HG03432 (cell line): ENCODE measurements around the gene KRT76.

Experiments used
- ATAC-seq: cut with Tn5 transposase; IDR thresholded peaks from one replicate; pipeline ENCODE4 v1.9.1; 2021; ENCODE audit warnings: mild to moderate bottlenecking, moderate library complexity; ENCODE audit not compliant: unreplicated experiment

Gene KRT76

DNA sequence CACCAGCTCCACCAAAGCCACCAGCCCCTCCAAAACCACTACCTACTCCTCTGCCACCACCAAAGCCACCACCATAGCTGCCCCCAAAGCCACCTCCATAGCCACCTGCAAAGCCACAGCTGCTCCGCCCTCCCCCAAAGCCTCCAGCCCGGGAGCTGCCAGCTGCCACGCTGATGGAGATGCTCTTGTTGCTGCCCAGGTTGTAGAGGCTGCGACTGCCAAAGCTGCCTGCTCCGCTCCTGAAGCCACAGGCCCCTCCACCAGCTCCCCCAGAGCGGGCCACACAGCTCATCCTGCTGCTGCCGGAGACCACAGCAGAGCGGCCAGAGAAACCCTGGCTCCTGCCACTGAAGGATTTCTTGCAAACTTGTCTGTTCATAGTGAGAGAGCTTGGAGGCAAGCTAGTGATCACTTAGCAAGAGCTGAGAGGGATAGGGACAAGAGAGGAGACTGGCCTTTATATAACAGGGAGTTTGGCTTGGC is at the start of gene KRT76:
Gene KRT76, minus strand, starts transcription at position 433 of the 483 bp plus-strand sequence. Its CDS starts 54 bp downstream, at position 379.
- no peak for ATAC-seq

GRCh38 chr12:52825961-52826360 is 48.8 kb upstream of the KRT76 start:
- ATAC-seq: no peak

- no peak for ATAC-seq
These were observed 47.7 kb upstream of the KRT76 start for GRCh38 chr12:52824741-52825410.

DNA sequence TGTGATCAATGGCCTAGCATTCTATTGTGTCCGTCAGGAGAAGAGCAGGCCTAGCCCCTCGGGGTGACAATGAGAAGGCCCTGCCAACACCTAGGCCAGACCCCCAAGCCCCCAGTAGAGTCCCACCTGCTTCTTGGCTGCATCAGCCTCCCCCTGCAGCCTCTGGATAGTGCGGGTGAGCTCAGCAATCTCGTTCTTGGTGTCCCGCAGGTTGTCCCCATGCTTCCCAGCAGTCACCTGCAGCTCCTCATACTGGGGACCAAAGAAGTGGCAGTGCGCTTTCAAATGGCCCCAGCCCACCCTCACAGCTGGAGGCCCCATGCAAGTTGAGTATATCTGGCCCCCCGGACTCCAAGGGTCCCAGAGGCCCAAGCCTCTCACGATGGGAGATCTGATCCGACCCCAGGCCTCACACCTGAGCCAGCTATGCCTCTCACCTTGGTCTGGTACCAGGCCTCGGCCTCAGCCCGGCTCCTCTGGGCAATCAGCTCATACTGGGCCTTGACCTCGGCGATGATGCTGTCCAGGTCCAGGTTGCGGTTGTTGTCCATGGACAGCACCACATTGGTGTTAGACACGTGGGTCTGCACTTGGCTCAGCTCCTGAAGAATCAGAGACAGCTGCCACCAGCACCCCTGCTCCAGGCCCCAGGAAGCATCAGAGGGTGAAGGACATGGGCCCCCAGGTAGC is 46.8 kb upstream of the KRT76 start:
- no peak for ATAC-seq

- ATAC-seq: no peak
These were observed 45.8 kb upstream of the KRT76 start for GRCh38 chr12:52822771-52823510.

GRCh38 chr12:52821826-52822660 is 44.9 kb upstream of the KRT76 start:
- ATAC-seq: no peak

DNA sequence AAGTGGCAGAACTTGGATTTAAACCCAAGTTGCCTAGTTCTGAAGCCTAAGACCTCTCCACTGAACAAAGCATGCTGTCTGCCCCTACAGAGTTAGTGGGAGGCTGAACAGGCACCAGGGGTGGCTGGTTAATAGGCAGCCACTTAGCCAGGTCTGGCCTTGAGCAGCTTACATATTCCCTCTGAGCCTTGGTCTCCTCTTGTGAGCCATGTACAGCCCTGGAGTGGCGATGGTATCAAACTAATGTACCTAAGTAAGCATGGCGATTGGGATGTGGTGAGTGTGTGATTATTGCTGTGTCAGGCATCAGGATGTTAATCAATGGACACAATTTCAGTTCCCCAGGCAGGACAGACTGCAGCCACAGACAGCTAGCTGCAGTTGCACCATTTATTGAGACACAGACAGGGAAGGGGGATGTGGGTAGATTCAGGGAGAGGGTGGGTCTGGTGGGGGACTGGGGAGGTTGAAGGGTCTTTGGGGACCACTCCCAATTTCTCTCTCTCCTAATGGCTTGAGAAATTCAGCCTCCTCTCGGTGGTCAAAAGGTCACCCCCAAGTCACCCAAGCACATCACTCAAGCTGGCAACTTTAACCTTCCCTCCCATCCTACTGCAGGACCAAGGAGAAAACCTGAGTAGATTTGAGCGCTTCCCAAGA is 44.1 kb upstream of the KRT76 start:
- ATAC-seq: no peak

GRCh38 chr12:52820521-52820920 is 43.4 kb upstream of the KRT76 start:
- no peak for ATAC-seq

DNA sequence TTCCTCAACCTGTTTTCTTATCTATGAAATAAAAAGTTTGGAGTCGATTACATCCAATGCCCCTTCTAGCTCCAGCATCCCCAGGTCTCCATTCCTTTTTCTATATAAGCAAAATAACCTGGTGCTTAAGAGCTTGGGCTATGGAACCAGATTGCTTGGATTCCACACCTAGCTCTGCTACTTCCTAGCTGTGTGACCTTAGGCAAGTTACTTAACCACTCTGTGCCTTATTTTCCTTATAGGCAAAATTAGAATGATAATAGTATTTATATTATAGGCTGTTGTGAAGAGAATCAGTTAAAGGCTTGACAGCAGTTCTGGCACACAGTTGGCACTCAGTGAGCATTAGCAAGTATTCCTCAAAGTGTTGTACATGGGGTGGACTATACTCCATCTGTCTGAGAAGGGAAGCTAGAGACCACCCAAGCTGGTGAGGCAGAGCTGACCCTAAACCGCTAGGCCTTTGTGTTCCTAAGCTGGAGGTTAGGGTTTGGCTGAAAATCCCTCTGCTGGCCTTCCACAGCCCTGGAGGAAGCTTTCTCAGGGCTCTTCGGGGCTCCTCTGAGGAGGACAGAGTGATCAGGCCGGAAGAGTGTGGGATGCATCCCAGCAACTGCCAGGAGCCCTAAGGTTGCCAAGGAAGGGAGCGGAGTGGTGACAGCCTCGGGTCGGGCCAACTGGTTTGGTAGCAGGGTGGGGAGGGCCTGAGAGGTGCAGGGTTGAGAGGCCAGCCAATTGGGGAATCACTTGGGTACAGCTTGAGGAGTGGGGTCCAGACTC is 42.8 kb upstream of the KRT76 start:
- ATAC-seq: no peak

- ATAC-seq: no peak
These were observed 41.8 kb upstream of the KRT76 start for GRCh38 chr12:52818887-52819420.

GRCh38 chr12:52818388-52818787 is 41.2 kb upstream of the KRT76 start:
- ATAC-seq: no peak

DNA sequence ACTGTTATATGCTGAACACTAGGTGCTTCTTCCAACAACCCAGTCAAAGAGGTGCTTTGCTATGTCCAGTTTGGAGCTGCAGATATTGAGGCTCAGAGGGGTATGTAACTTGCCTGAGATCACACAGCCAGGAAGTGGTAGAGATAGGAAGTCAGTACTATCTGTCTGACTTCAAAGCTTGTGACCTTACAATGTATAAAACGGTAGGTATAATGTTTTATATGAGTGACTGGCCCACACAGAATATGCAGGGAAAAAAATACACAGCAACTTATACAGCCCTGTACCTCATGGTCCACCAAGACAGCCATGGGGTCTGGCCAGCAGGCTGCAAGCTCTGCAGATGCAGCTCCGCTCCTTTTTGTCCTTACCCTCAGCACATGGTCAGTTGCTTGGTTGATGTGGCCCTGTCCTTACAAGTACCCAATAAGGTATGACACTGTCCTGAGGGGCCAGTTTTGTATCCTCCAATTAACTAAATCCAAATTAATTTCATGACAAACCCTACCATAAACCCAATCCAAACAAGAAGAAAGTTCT is 40.6 kb upstream of the KRT76 start:
- ATAC-seq: no peak

- ATAC-seq: no peak
These were observed 40.0 kb upstream of the KRT76 start for GRCh38 chr12:52817003-52817698.

GRCh38 chr12:52815676-52816588 is 38.8 kb upstream of the KRT76 start:
- no peak for ATAC-seq

DNA sequence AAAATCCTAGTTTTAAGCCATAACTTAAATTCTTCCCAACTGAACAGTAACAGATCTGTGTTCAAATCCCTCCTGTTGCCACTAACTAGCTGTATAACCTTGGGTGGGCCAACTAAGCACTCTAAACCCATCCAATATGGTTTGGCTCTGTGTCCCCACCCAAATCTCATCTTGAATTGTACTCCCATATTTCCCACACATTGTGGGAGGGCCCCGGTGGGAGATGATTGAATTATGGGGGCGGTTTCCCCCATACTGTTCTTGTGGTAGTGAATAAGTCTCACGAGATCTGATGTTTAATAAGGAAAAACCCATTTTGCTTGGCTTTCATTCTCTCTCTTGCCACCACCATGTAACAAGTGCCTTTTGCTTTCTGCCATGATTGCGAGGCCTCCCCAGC is 38.0 kb upstream of the KRT76 start:
- ATAC-seq: no peak

GRCh38 chr12:52814710-52815155 is 37.6 kb upstream of the KRT76 start:
- no peak for ATAC-seq
